Measurements from ENCODE around the gene ARID3A.

The ARID3A gene

GRCh38 chr19:1003283-1003682, 77.4 kb downstream of the ARID3A start:
- DNase-seq = no peak

- DNase-seq = no peak
Measured at GRCh38 chr19:1004204-1004802, 78.5 kb downstream of the ARID3A start.

GRCh38 chr19:1004803-1005664, 79.2 kb downstream of the ARID3A start:
- DNase-seq = no peak

- no peak for DNase-seq
Measured at GRCh38 chr19:1006711-1007398, 81.0 kb downstream of the ARID3A start.

- DNase-seq = no peak
Measured at GRCh38 chr19:1007399-1008251, 81.8 kb downstream of the ARID3A start.

GRCh38 chr19:1008268-1009040, 82.6 kb downstream of the ARID3A start:
- DNase-seq = no peak

- no peak for DNase-seq
Measured at GRCh38 chr19:1009041-1009980, 83.5 kb downstream of the ARID3A start.

- DNase-seq = no peak
Measured at GRCh38 chr19:1009981-1010538, 84.2 kb downstream of the ARID3A start.

GRCh38 chr19:1010586-1011510, 85.0 kb downstream of the ARID3A start:
- no peak for DNase-seq

- DNase-seq = no peak
Measured at GRCh38 chr19:1011831-1012333, 86.0 kb downstream of the ARID3A start.

- no peak for DNase-seq
Measured at GRCh38 chr19:1012334-1012733, 86.5 kb downstream of the ARID3A start.

GRCh38 chr19:1013218-1013617, 87.4 kb downstream of the ARID3A start:
- DNase-seq = no peak

GRCh38 chr19:1014161-1015060, 88.6 kb downstream of the ARID3A start:
- DNase-seq = no peak

- no peak for DNase-seq
Measured at GRCh38 chr19:1015061-1015781, 89.4 kb downstream of the ARID3A start.

GRCh38 chr19:1015782-1016646, 90.2 kb downstream of the ARID3A start:
- no peak for DNase-seq

- no peak for DNase-seq
Measured at GRCh38 chr19:1016647-1017114, 90.8 kb downstream of the ARID3A start.
